Esophagus squamous epithelium (tissue), 4 donors: ENCODE data around the gene CENPL.

Source experiments
- POLR2A ChIP-seq, 4 donors: fragments of 450-650 bp; IDR thresholded peaks; one replicate each; pipeline ENCODE4 v1.6.1; 2017; ENCODE audit warnings: antibody characterized with exemption in 4 of 4, mild to moderate bottlenecking in 4 of 4, moderate library complexity in 3 of 4
- TF ChIP-seq, protein P1 (sequence below), 6 experiments: fragments of 450-650 bp in 4 of 6; fragments of 200-600 bp in 2 of 6; sonication (generic) in 2 of 6; IDR thresholded peaks; one replicate each; pipeline ENCODE4 v1.5.1; 2016 to 2019; ENCODE audit warnings: antibody characterized with exemption in 6 of 6, mild to moderate bottlenecking in 4 of 6, moderate library complexity in 4 of 6

DNA sequence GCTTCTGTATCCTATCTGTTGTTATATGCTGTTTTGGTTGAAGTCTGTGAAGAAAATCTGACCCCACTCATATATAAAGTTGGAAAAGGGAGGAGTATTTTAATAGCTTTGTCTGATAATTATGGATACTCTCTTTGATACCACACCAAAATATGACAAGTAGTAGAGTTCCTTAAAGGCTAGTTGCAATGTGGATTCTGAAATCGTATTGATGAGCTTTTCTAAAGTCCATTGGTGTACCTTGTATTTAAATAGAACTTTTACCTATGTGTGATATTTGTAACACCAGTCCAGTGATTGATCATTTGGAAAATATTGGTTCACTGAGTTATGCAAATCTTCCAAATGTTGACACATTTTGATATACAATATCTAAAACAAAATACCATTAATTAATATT lies 35.4 kb upstream of the CENPL start:
- TF ChIP-seq POLR2A (IDR thresholded peaks at IDR 0.05), result no peak
- TF ChIP-seq, protein P1, sequence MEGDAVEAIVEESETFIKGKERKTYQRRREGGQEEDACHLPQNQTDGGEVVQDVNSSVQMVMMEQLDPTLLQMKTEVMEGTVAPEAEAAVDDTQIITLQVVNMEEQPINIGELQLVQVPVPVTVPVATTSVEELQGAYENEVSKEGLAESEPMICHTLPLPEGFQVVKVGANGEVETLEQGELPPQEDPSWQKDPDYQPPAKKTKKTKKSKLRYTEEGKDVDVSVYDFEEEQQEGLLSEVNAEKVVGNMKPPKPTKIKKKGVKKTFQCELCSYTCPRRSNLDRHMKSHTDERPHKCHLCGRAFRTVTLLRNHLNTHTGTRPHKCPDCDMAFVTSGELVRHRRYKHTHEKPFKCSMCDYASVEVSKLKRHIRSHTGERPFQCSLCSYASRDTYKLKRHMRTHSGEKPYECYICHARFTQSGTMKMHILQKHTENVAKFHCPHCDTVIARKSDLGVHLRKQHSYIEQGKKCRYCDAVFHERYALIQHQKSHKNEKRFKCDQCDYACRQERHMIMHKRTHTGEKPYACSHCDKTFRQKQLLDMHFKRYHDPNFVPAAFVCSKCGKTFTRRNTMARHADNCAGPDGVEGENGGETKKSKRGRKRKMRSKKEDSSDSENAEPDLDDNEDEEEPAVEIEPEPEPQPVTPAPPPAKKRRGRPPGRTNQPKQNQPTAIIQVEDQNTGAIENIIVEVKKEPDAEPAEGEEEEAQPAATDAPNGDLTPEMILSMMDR (IDR thresholded peaks at IDR 0.05), result no peak
